A673 (cell line): ENCODE data around the gene INSR. TPM values are rescaled to one million over a fixed set of nuclear protein-coding genes. Genes with fewer than 3 reads are reported as not detected.
"Not testable (repeated sequence)": the region's sequence is repeated elsewhere in the genome, so short reads cannot be mapped to it uniquely, and the experiment has no call there.

Source experiments
- BruUV-seq: library from RNA; stranded (reverse); fragments of 400-500 nt; replicated peaks from 2 replicates; lab custom pipeline; 2021; lab: Mats Ljungman, UMichigan
- CTCF ChIA-PET: fragments of 300-600 bp; sonication (Branson Sonifier 250); formaldehyde crosslinking; loops from one replicate; lab custom pipeline; 2022; ENCODE audit warnings: antibody characterized with exemption; lab: Charles Lee
- POLR2A ChIA-PET: fragments of 300-600 bp; sonication (Branson Sonifier 250); formaldehyde crosslinking; loops from one replicate; lab custom pipeline; 2022; ENCODE audit warnings: antibody characterized with exemption; ENCODE audit not compliant: low non-redundant PET; lab: Charles Lee
- DNase-seq: peaks from one replicate; pipeline ENCODE4 v3.0.0-alpha.2; 2015; ENCODE audit warnings: low spot score
- H3K27ac ChIP-seq: fragments of 200-600 bp; sonication (generic); 2 replicates; pipeline ENCODE4 v1.5.1; 2016; ENCODE audit warnings: mixed run types, low read depth, mild to moderate bottlenecking, mixed read lengths, antibody characterized with exemption, low read length; ENCODE audit not compliant: poor library complexity, severe bottlenecking
- H3K27me3 ChIP-seq: fragments of 200-600 bp; sonication (generic); replicated peaks from 2 replicates; pipeline ENCODE4 v1.6.1; 2017; ENCODE audit warnings: mixed run types, low read depth, mild to moderate bottlenecking, mixed read lengths, antibody characterized with exemption, low read length; ENCODE audit not compliant: insufficient read depth, poor library complexity
- H3K36me3 ChIP-seq: fragments of 200-600 bp; sonication (generic); 2 replicates; pipeline ENCODE4 v1.6.1; 2016; ENCODE audit warnings: mixed run types, mild to moderate bottlenecking, mixed read lengths, antibody characterized with exemption, low read length; ENCODE audit not compliant: insufficient read depth, poor library complexity, severe bottlenecking
- H3K4me1 ChIP-seq: fragments of 200-600 bp; sonication (generic); 2 replicates; pipeline ENCODE4 v1.6.1; 2017; ENCODE audit warnings: mixed run types, mild to moderate bottlenecking, mixed read lengths, antibody characterized with exemption, low read length; ENCODE audit not compliant: insufficient read depth, poor library complexity, severe bottlenecking
- H3K4me3 ChIP-seq: fragments of 200-600 bp; sonication (generic); 2 replicates; pipeline ENCODE4 v1.5.1; 2016; ENCODE audit warnings: low read depth, mixed run types, mild to moderate bottlenecking, mixed read lengths, low read length; ENCODE audit not compliant: poor library complexity, severe bottlenecking
- H3K9me3 ChIP-seq: fragments of 200-600 bp; sonication (generic); 2 replicates; pipeline ENCODE4 v1.6.1; 2016; ENCODE audit warnings: mixed run types, low read depth, mild to moderate bottlenecking, mixed read lengths, antibody characterized with exemption, low read length; ENCODE audit not compliant: poor library complexity, severe bottlenecking
- EZH2 ChIP-seq: fragments of 200-600 bp; sonication (generic); IDR thresholded peaks from 2 replicates; pipeline ENCODE4 v1.6.1; 2017; ENCODE audit warnings: borderline replicate concordance, low read depth, mild to moderate bottlenecking, mixed read lengths, antibody characterized with exemption, low read length; ENCODE audit not compliant: poor library complexity, severe bottlenecking
- intact Hi-C: fragments of 100-400 bp; cut with micrococcal nuclease; formaldehyde crosslinking; loops from one replicate; pipeline ENCODE4 v1.10.0; 2022; ENCODE audit not compliant: unreplicated experiment
- total RNA-seq: library from RNA; stranded (reverse); gene quantifications from 2 replicates; pipeline ENCODE4 v1.2.3, GENCODE V29; 2021
- TF ChIP-seq, protein P1 (sequence below): fragments of 300-800, 200-600 bp; sonication (generic); conservative IDR thresholded peaks from 2 replicates; pipeline ENCODE4 v1.5.1; 2017; ENCODE audit warnings: low read depth, mild to moderate bottlenecking, antibody characterized with exemption, low read length, moderate library complexity, mixed read lengths

The INSR gene
- total RNA-seq, 1 experiment from 2014 or later: 12.9 TPM

GRCh38 chr19:7153022-7153421 lies 141.2 kb downstream of the INSR start:
- no peaks in the 10 kb centered on the region for H3K36me3 ChIP-seq
- no peak overlapping the region for H3K4me3 ChIP-seq
- ChIA-PET CTCF (no interaction called here), POLR2A (no interaction called here)
- H3K27ac ChIP-seq: no peak overlapping the region
- BruUV-seq: no TSS peak
- TF ChIP-seq, protein P1, sequence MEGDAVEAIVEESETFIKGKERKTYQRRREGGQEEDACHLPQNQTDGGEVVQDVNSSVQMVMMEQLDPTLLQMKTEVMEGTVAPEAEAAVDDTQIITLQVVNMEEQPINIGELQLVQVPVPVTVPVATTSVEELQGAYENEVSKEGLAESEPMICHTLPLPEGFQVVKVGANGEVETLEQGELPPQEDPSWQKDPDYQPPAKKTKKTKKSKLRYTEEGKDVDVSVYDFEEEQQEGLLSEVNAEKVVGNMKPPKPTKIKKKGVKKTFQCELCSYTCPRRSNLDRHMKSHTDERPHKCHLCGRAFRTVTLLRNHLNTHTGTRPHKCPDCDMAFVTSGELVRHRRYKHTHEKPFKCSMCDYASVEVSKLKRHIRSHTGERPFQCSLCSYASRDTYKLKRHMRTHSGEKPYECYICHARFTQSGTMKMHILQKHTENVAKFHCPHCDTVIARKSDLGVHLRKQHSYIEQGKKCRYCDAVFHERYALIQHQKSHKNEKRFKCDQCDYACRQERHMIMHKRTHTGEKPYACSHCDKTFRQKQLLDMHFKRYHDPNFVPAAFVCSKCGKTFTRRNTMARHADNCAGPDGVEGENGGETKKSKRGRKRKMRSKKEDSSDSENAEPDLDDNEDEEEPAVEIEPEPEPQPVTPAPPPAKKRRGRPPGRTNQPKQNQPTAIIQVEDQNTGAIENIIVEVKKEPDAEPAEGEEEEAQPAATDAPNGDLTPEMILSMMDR: no peak
- no peak for TF ChIP-seq EZH2
- no peak for DNase-seq
- no peaks in the 10 kb centered on the region for H3K4me1 ChIP-seq
- H3K9me3 ChIP-seq: no peaks in the 10 kb centered on the region
- intact Hi-C loops: no loop called here
- H3K27me3 ChIP-seq: no peaks in the 10 kb centered on the region

DNA sequence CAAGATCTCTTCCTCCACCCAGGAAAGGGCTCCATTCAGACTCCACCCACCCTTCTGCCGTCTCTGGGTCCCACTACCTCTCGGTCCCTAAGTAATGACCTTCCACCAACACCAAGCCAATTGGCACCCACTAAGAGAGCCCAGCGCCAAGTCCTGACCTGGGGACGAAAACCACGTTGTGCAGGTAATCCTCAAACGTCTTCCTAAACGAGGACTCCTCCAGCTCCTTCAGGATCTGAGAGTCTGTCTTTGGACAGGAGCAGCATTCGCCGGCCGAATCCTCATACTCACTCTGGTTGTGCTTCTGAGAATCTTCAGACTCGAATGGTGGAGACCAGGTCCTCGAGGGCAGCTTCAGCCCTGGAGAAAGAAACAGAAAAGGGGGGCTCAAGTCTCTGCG lies 141.6 kb downstream of the INSR start:
- no peaks in the 10 kb centered on the region for H3K4me1 ChIP-seq
- H3K36me3 ChIP-seq: no peaks in the 10 kb centered on the region
- no peak overlapping the region for H3K27ac ChIP-seq
- POLR2A ChIA-PET: no interaction called here
- no peak overlapping the region for H3K4me3 ChIP-seq
- DNase-seq: peak; percentile 31
- H3K9me3 ChIP-seq: no peaks in the 10 kb centered on the region
- no peaks in the 10 kb centered on the region for H3K27me3 ChIP-seq
- no TSS peak for BruUV-seq
- CTCF ChIA-PET: no interaction called here
- TF ChIP-seq EZH2: no peak
- TF ChIP-seq, protein P1: no peak
- intact Hi-C loops: no loop called here

DNA sequence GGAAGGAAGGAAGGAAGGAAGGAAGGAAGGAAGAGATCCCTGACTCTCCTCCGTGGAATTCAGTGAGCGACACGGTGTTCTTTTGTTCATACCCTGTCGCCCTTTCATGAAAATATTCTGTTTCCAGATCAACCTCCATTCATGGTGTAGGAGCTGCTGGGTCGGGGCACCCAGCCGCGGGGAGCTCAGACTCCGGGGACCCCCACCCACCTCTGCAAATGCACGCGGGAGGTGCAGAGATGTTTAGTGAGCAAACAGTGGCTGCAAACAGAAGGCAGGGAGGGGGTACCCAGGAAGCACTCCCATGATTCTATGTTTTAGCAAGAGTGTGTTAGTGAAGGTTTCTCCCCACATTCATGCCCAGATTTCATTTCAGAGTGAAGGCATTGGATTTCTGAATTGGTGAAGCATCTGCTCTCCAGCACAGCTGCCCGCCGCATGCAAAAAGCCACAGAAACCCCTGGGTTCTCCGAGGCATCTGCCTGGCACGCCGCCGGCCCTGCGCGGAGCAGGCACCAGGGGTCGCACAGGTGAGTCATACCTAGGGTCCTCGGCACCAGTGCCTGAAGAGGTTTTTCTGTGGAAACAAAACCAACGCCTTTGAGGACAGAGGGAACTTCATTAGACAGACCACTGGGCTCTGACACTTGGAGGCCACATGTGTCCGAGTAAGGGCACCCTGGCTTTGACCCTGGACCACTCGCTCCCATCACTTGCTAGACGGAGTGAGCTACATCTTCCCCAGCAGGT lies 144.1 kb downstream of the INSR start:
- Histone ChIP-seq H3K27ac (no peak overlapping the region), H3K36me3 (no peaks in the 10 kb centered on the region), H3K4me3 (no peak overlapping the region), H3K4me1 (no peaks in the 10 kb centered on the region), H3K9me3 (no peaks in the 10 kb centered on the region), H3K27me3 (no peaks in the 10 kb centered on the region)
- DNase-seq: no peak
- TF ChIP-seq, protein P1: no peak
- TF ChIP-seq EZH2: no peak
- intact Hi-C loops: loop anchor here (2.0 kb wide), 1 partner anchor 191 kb away; no protein-coding TSS in a partner anchor
- BruUV-seq: no TSS peak
- CTCF ChIA-PET: interaction anchor here (0.5 to 0.6 kb wide), 2 partner anchors 91 to 164 kb away, joined by 4 to 6 read pairs; no protein-coding TSS in a partner anchor
- POLR2A ChIA-PET: no interaction called here

DNA sequence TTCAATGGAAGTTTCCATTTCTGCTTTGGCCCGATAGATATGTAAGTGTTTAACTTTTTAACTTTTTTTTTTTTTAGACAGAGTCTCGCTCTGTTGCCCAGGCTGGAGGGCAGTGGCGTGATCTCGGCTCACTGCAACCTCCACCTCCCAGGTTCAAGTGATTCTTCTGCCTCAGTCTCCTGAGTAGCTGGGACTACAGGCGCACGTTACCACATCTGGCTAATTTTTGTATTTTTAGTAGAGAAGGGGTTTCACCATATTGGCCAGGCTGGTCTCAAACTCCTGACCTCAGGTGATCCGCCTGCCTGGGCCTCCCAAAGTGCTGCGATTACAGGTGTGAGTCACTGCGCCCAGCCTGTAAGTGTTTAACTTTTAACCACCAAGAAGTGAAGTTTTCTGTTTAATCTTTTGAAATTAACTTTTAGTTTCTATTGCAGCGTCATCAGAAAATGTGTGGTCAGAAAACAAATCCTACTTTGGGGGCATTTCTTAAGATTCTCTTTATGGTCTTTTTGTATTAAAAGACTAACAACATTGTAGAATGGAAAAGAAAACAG lies 147.0 kb downstream of the INSR start:
- H3K27me3 ChIP-seq, CTCF ChIA-PET, H3K4me3 ChIP-seq, H3K36me3 ChIP-seq, BruUV-seq, H3K9me3 ChIP-seq, intact Hi-C loops, DNase-seq, H3K4me1 ChIP-seq, H3K27ac ChIP-seq, POLR2A ChIA-PET: not testable (repeated sequence)

DNA sequence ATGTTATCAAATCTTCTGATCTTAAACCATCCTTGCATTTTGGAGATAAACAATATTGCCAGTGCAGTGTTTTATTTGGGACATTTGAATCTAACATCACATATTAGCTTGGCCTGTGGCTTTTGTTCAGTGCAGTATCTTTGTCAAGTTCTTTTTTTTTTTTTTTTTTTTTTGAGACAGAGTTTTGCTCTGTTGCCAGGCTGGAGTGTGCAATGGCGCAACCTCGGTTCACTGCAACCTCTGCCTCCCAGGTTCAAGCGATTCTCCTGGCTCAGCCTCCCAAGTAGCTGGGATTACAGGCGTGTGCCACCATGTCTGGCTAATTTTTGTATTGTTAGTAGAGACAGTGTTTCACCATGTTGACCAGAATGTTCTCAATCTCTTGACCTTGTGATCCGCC lies 148.1 kb downstream of the INSR start:
- BruUV-seq, CTCF ChIA-PET, DNase-seq, H3K9me3 ChIP-seq, intact Hi-C loops, POLR2A ChIA-PET, H3K27ac ChIP-seq, H3K4me1 ChIP-seq, H3K36me3 ChIP-seq, H3K4me3 ChIP-seq, H3K27me3 ChIP-seq: not testable (repeated sequence)
